ENCODE data around the gene SEC14L2. TPM values are rescaled to one million over a fixed set of nuclear protein-coding genes. Genes with fewer than 3 reads are reported as not detected.

Gene SEC14L2
- total and polyA plus RNA-seq, 2 of the 4 experiments (the other 2 are of a cell fraction): 38.7 to 54.8 TPM

- H2BK5ac ChIP-seq (ENCODE audit: low read depth, low read length, poor library complexity, severe bottlenecking): no peak overlapping the region
- H2BK15ac ChIP-seq (ENCODE audit: low read depth, low read length): no peak overlapping the region
- ChIA-PET POLR2A (ENCODE audit: unreplicated experiment) (no interaction called here), CTCF (interaction anchor here (1.0 kb wide), 1 partner anchor 9 kb away, joined by 4 read pairs; no protein-coding TSS in a partner anchor)
- no peak overlapping the region for H3K4me3 ChIP-seq (ENCODE audit: insufficient read depth, low read depth, low read length)
- H2AFZ ChIP-seq (replicated peaks; ENCODE audit: low read length, poor library complexity): no peak overlapping the region
- H3K79me1 ChIP-seq (ENCODE audit: low read depth in 1 of 2, low read length in 2 of 2): peaks cover 16 to 43% of the 10 kb centered on the region in 2 experiments
- H2AK9ac ChIP-seq (replicated peaks; ENCODE audit: low read depth, low read length, poor library complexity): no peak overlapping the region
- no peak overlapping the region for H2BK20ac ChIP-seq (ENCODE audit: low read depth, low read length)
- TF ChIP-seq POLR2A (IDR thresholded peaks at IDR 0.05; ENCODE audit: low read depth, low read length): no peak
- no peak for TF ChIP-seq CHD1 (IDR thresholded peaks at IDR 0.05; ENCODE audit: low read depth, low read length)
- no peak for TF ChIP-seq BHLHE40 (IDR thresholded peaks at IDR 0.05; ENCODE audit: low read depth, low read length)
- no peak for TF ChIP-seq ELK1 (IDR thresholded peaks at IDR 0.05; ENCODE audit: borderline replicate concordance, low read depth, low read length)
- no peak for TF ChIP-seq USF2 (IDR thresholded peaks at IDR 0.05; ENCODE audit: low read depth, low read length)
- no peak for TF ChIP-seq CEBPB (IDR thresholded peaks at IDR 0.05; ENCODE audit: low read depth, low read length)
- TF ChIP-seq SMC3 (IDR thresholded peaks at IDR 0.05; ENCODE audit: low read depth, low read length): no peak
- TF ChIP-seq RAD21 (IDR thresholded peaks at IDR 0.05; ENCODE audit: low read length): no peak
- TF ChIP-seq CTCF (conservative IDR thresholded peaks at IDR 0.05; ENCODE audit: low read depth, low read length): no peak
- TF ChIP-seq MAZ (IDR thresholded peaks at IDR 0.05; ENCODE audit: borderline replicate concordance, low read depth, low read length): no peak
- no peak for TF ChIP-seq RFX5 (IDR thresholded peaks at IDR 0.05; ENCODE audit: low read depth, low read length)
- no peak for TF ChIP-seq RCOR1 (IDR thresholded peaks at IDR 0.05; ENCODE audit: insufficient replicate concordance, low read length)
- no peak for TF ChIP-seq NFE2L2 (IDR thresholded peaks at IDR 0.05; ENCODE audit: low read depth, low read length)
- no peak for TF ChIP-seq FOS (IDR thresholded peaks at IDR 0.05; ENCODE audit: low read depth, low read length)
- TF ChIP-seq MAFK (IDR thresholded peaks at IDR 0.05; ENCODE audit: low read depth, low read length): no peak
- no peak for TF ChIP-seq MXI1 (IDR thresholded peaks at IDR 0.05; ENCODE audit: borderline replicate concordance, low read depth, low read length)
- H4K20me1 ChIP-seq (ENCODE audit: insufficient read depth, low read length): no peaks in the 10 kb centered on the region
- peaks cover 11% of the 10 kb centered on the region for H3K9me1 ChIP-seq (ENCODE audit: insufficient read depth, low read length)
- no peak overlapping the region for H3K9ac ChIP-seq (ENCODE audit: low read depth, low read length)
- H4K5ac ChIP-seq (ENCODE audit: low read depth, low read length): no peak overlapping the region
- H3K36me3 ChIP-seq (ENCODE audit: control insufficient read depth, insufficient read depth, low read length): peaks cover 52% of the 10 kb centered on the region
- H3K4me1 ChIP-seq (ENCODE audit: control insufficient read depth, insufficient read depth, low read length): peaks cover 6% of the 10 kb centered on the region
- ATAC-seq (ENCODE audit: low read depth) (no peak), DNase-seq (no peak)
- no peak overlapping the region for H3K4me2 ChIP-seq (ENCODE audit: low read depth, low read length)
- H4K91ac ChIP-seq (ENCODE audit: insufficient read depth, low read depth, low read length): no peak overlapping the region
- no peaks in the 10 kb centered on the region for H3K27me3 ChIP-seq (ENCODE audit: control insufficient read depth, insufficient read depth, low read length)
- dilution Hi-C loops (cut with HindIII; ENCODE audit: low sequenced_read_pairs, unreplicated experiment) (no loop called here), in situ Hi-C loops (cut with MboI; ENCODE audit: low sequenced_read_pairs) (no loop called here), intact Hi-C loops (cut with micrococcal nuclease) (no loop called here)
- no TSS peak for BruUV-seq (replicated peaks)
- no peak overlapping the region for H3K18ac ChIP-seq (ENCODE audit: low read depth, low read length)
- no peak overlapping the region for H3K14ac ChIP-seq (replicated peaks; ENCODE audit: low read depth, low read length)
- no peaks in the 10 kb centered on the region for H3K9me3 ChIP-seq (ENCODE audit: control insufficient read depth, insufficient read depth, low read length)
- no peak overlapping the region for H3K4ac ChIP-seq (ENCODE audit: low read depth, low read length)
- no peak overlapping the region for H3K56ac ChIP-seq (ENCODE audit: extremely low read depth, insufficient read depth, low read length)
- H4K8ac ChIP-seq (ENCODE audit: low read depth in 2 of 2, low read length in 2 of 2): no peak overlapping the region
- no CpG with 5 or more reads among the region's 4 CpGs for WGBS, 2 experiments (ENCODE audit: extremely low coverage in 2 of 2, insufficient read length in 1 of 2)
- H3K27ac ChIP-seq (ENCODE audit: insufficient read depth, low read length): no peak overlapping the region
- no peak overlapping the region for H2BK120ac ChIP-seq (ENCODE audit: low read depth, low read length)
- H3K23ac ChIP-seq (ENCODE audit: low read depth, low read length): no peak overlapping the region
- H2AK5ac ChIP-seq (ENCODE audit: low read depth, low read length): no peak overlapping the region
Observed at GRCh38 chr22:30414525-30415047, 17.8 kb downstream of the SEC14L2 start.
